Measurements from ENCODE around the gene HHAT. TPM values are rescaled to one million over a fixed set of nuclear protein-coding genes. Genes with fewer than 3 reads are reported as not detected.

Gene HHAT
- total and polyA plus RNA-seq, 8 donors: under 0.01 to 5.8 (median 1.6) TPM

DNA sequence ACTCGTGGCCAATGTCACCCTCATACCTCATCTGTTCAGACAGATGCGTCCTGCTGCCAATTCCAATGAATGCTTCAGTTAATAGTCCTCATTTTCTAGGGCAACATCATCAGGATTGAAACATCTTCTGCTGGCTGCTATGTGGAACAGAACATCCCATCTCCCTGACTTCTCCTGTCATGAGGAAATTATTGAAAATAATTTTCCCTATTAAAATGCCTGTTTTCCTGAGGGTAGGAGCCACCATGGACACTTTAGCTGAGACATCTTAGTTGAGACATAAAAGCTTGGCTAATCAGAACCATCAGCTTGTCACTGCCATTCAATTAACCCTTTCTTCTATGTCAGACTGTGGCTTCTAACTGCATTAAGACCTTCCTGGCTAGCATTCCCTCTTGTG lies 396.1 kb downstream of the HHAT start:
- Histone ChIP-seq H3K27me3 (no peaks in the 10 kb centered on the region), H3K36me3 (no peaks in the 10 kb centered on the region), H3K27ac (no peak overlapping the region), H3K9me3 (no peaks in the 10 kb centered on the region), H3K4me1 (no peaks in the 10 kb centered on the region), H3K4me3 (no peak overlapping the region)
- WGBS, 5 donors: 75 to 85% (median 81%) methylated on average over 2 of the region's 2 CpGs
- no peak for TF ChIP-seq EP300 (IDR thresholded peaks at IDR 0.05)
- no peak for TF ChIP-seq POLR2A (IDR thresholded peaks at IDR 0.05)
- TF ChIP-seq, protein P1, sequence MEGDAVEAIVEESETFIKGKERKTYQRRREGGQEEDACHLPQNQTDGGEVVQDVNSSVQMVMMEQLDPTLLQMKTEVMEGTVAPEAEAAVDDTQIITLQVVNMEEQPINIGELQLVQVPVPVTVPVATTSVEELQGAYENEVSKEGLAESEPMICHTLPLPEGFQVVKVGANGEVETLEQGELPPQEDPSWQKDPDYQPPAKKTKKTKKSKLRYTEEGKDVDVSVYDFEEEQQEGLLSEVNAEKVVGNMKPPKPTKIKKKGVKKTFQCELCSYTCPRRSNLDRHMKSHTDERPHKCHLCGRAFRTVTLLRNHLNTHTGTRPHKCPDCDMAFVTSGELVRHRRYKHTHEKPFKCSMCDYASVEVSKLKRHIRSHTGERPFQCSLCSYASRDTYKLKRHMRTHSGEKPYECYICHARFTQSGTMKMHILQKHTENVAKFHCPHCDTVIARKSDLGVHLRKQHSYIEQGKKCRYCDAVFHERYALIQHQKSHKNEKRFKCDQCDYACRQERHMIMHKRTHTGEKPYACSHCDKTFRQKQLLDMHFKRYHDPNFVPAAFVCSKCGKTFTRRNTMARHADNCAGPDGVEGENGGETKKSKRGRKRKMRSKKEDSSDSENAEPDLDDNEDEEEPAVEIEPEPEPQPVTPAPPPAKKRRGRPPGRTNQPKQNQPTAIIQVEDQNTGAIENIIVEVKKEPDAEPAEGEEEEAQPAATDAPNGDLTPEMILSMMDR (IDR thresholded peaks at IDR 0.05): no peak
- TF ChIP-seq POLR2AphosphoS5 (IDR thresholded peaks at IDR 0.05): no peak
- intact Hi-C loops (cut with DNase I; ENCODE audit: low total_unique reads): no loop called here
- no peak for DNase-seq

Small RNA genes within 50 kb of the gene (small RNA-seq; reads per million reads assigned to genes)
- gene RNU5A-8P: 0.45 to 3.2 (median 1.1) reads per million in 4 donors

Other genes starting within 250 kb of the HHAT start
- gene SERTAD4, start 96.1 kb upstream of the HHAT start, total RNA-seq: 1 to 10 TPM in 4 of 5 donors, under 1 TPM in 1; 0.29 to 5.4 (median 2.9) TPM
- 1 to 10 TPM in 2 of 3 donors, under 1 TPM in 1; 0.46 to 3.7 (median 2.2) TPM for gene SERTAD4, start 96.1 kb upstream of the HHAT start, polyA plus RNA-seq

Data from stomach (tissue), 9 donors.